KOPT-K1 (cell line): ENCODE data around the gene PFKL.

Experiments
- H3K27ac ChIP-seq: fragments of 200-600 bp; sonication (generic); 2 replicates; pipeline ENCODE4 v1.5.1; 2016; ENCODE audit warnings: antibody characterized with exemption, mild to moderate bottlenecking, low read depth, low read length; ENCODE audit not compliant: poor library complexity, severe bottlenecking
- H3K36me3 ChIP-seq: fragments of 200-600 bp; sonication (generic); 2 replicates; pipeline ENCODE4 v1.5.1; 2017; ENCODE audit warnings: antibody characterized with exemption, mild to moderate bottlenecking, low read length, moderate library complexity; ENCODE audit not compliant: insufficient read depth
- H3K9me3 ChIP-seq: fragments of 200-600 bp; sonication (generic); 2 replicates; pipeline ENCODE4 v1.5.1; 2017; ENCODE audit warnings: antibody characterized with exemption, low read length, mild to moderate bottlenecking; ENCODE audit not compliant: insufficient read depth, poor library complexity, severe bottlenecking

Gene PFKL

GRCh38 chr21:44322621-44323325, 22.9 kb downstream of the PFKL start:
- Histone ChIP-seq H3K36me3 (peaks cover 73% of the 10 kb centered on the region), H3K9me3 (no peaks in the 10 kb centered on the region), H3K27ac (no peak overlapping the region)

- Histone ChIP-seq H3K9me3 (no peaks in the 10 kb centered on the region), H3K27ac (no peak overlapping the region), H3K36me3 (peaks cover 66% of the 10 kb centered on the region)
Observed at GRCh38 chr21:44323591-44323990, 23.7 kb downstream of the PFKL start.

- H3K36me3 ChIP-seq: peaks cover 59% of the 10 kb centered on the region
- no peak overlapping the region for H3K27ac ChIP-seq
- H3K9me3 ChIP-seq: no peaks in the 10 kb centered on the region
Observed at GRCh38 chr21:44324106-44324853, 24.4 kb downstream of the PFKL start.

GRCh38 chr21:44324854-44325107, 24.9 kb downstream of the PFKL start:
- no peak overlapping the region for H3K27ac ChIP-seq
- H3K9me3 ChIP-seq: no peaks in the 10 kb centered on the region
- H3K36me3 ChIP-seq: peaks cover 58% of the 10 kb centered on the region

GRCh38 chr21:44325386-44326271, 25.8 kb downstream of the PFKL start:
- no peaks in the 10 kb centered on the region for H3K9me3 ChIP-seq
- H3K27ac ChIP-seq: no peak overlapping the region
- peaks cover 54% of the 10 kb centered on the region for H3K36me3 ChIP-seq

GRCh38 chr21:44326272-44326647, 26.4 kb downstream of the PFKL start:
- Histone ChIP-seq H3K27ac (no peak overlapping the region), H3K36me3 (peaks cover 54% of the 10 kb centered on the region), H3K9me3 (no peaks in the 10 kb centered on the region)

GRCh38 chr21:44326716-44327602, 27.1 kb downstream of the PFKL start:
- no peaks in the 10 kb centered on the region for H3K9me3 ChIP-seq
- peaks cover 49% of the 10 kb centered on the region for H3K36me3 ChIP-seq
- H3K27ac ChIP-seq: no peak overlapping the region

- Histone ChIP-seq H3K9me3 (no peaks in the 10 kb centered on the region), H3K36me3 (peaks cover 45% of the 10 kb centered on the region), H3K27ac (no peak overlapping the region)
Observed at GRCh38 chr21:44327603-44327974, 27.7 kb downstream of the PFKL start.

- peaks cover 38% of the 10 kb centered on the region for H3K36me3 ChIP-seq
- H3K27ac ChIP-seq: no peak overlapping the region
- no peaks in the 10 kb centered on the region for H3K9me3 ChIP-seq
Observed at GRCh38 chr21:44328242-44328895, 28.5 kb downstream of the PFKL start.

- H3K27ac ChIP-seq: no peak overlapping the region
- H3K9me3 ChIP-seq: no peaks in the 10 kb centered on the region
- peaks cover 31% of the 10 kb centered on the region for H3K36me3 ChIP-seq
Observed at GRCh38 chr21:44329086-44329889, 29.4 kb downstream of the PFKL start.

GRCh38 chr21:44329971-44330681, 30.3 kb downstream of the PFKL start:
- no peaks in the 10 kb centered on the region for H3K9me3 ChIP-seq
- H3K27ac ChIP-seq: no peak overlapping the region
- peaks cover 22% of the 10 kb centered on the region; the same call in 1 of the 2 replicates for H3K36me3 ChIP-seq

GRCh38 chr21:44330698-44331097, 30.8 kb downstream of the PFKL start:
- no peaks in the 10 kb centered on the region for H3K9me3 ChIP-seq
- H3K27ac ChIP-seq: no peak overlapping the region
- H3K36me3 ChIP-seq: peaks cover 19% of the 10 kb centered on the region; the same call in 1 of the 2 replicates

GRCh38 chr21:44331209-44331608, 31.4 kb downstream of the PFKL start:
- no peaks in the 10 kb centered on the region for H3K9me3 ChIP-seq
- peaks cover 16% of the 10 kb centered on the region; the same call in 1 of the 2 replicates for H3K36me3 ChIP-seq
- no peak overlapping the region for H3K27ac ChIP-seq
